GM19099 (cell line): ENCODE measurements around the gene NCAPD2.

ENCODE experiments used
- POLR2A ChIP-seq: IDR thresholded peaks from 3 replicates; pipeline ENCODE4 v1.6.1; 2011; ENCODE audit warnings: low read depth; ENCODE audit not compliant: insufficient read length; ENCODE audit errors: extremely low read depth

Gene NCAPD2

GRCh38 chr12:6493497-6494257 is at the start of gene NCAPD2:
Gene NCAPD2, plus strand, starts transcription at chr12:6494102. Its CDS starts 997 bp downstream, at chr12:6495099.
- TF ChIP-seq POLR2A, result peak; percentile 74

DNA sequence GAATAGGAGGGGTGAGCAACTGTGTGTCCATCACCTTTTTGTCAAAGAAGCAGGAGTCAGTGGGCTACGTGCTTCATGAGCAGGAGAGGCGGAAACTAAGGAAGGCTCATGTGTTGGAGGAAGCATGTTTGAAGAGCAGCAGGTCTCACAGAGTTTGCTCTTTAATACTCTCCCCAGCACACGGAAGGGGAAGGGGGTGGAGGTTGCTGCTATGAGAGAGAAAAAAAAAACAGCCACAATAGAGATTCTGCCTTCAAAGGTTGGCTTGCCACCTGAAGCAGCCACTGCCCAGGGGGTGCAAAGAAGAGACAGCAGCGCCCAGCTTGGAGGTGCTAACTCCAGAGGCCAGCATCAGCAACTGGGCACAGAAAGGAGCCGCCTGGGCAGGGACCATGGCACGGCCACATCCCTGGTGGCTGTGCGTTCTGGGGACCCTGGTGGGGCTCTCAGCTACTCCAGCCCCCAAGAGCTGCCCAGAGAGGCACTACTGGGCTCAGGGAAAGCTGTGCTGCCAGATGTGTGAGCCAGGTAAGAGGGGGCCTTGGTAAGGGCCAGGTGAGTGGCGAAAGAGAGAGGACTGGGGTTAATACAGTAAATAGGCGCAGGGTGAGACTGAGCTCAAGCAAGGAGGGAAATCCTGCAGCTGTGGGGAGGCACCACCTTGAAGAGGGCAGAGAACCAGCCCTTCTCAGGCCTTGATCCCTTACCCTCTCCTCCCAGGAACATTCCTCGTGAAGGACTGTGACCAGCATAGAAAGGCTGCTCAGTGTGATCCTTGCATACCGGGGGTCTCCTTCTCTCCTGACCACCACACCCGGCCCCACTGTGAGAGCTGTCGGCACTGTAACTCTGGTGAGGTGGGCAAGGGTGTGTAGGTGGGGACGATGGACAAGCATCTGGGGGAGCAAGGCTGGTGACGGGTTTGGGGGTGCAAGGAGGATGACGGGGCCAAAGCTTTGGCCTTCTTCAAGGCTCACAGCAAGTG is 48.9 kb upstream of the NCAPD2 start, which contains the start of gene CD27:
TSS of gene CD27 (plus strand) at position 252 of the 985 bp plus-strand sequence. CDS start at position 393, 141 bp downstream.
- TF ChIP-seq POLR2A, result no peak

DNA sequence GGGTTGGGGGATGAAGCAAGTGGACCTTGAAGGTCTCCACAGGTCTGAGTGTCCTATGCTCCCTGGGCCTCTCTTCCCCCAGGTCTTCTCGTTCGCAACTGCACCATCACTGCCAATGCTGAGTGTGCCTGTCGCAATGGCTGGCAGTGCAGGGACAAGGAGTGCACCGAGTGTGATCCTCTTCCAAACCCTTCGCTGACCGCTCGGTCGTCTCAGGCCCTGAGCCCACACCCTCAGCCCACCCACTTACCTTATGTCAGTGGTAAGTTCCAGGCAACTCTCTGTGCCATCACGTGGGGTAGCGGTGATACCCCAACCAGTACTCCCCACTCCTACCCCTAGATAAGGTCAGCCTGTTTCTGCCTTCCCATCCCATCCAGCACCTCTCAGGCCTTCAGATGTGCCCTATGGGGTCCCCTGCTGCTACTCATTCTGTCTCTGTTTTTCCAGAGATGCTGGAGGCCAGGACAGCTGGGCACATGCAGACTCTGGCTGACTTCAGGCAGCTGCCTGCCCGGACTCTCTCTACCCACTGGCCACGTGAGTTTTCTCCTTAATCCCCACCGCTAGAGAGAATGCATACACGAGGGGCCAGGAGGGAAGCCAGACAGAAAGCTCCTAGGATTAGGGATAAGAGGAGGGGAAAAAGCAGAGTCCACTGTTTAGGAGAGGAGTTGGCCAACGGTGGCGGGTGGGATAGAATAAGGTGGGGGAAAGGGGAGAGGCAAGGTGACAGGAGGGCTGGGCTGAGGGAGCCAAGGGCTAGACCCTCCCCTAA is 43.6 kb upstream of the NCAPD2 start:
- TF ChIP-seq POLR2A, result no peak

GRCh38 chr12:6450869-6451347 is 43.0 kb upstream of the NCAPD2 start:
- TF ChIP-seq POLR2A, result no peak

DNA sequence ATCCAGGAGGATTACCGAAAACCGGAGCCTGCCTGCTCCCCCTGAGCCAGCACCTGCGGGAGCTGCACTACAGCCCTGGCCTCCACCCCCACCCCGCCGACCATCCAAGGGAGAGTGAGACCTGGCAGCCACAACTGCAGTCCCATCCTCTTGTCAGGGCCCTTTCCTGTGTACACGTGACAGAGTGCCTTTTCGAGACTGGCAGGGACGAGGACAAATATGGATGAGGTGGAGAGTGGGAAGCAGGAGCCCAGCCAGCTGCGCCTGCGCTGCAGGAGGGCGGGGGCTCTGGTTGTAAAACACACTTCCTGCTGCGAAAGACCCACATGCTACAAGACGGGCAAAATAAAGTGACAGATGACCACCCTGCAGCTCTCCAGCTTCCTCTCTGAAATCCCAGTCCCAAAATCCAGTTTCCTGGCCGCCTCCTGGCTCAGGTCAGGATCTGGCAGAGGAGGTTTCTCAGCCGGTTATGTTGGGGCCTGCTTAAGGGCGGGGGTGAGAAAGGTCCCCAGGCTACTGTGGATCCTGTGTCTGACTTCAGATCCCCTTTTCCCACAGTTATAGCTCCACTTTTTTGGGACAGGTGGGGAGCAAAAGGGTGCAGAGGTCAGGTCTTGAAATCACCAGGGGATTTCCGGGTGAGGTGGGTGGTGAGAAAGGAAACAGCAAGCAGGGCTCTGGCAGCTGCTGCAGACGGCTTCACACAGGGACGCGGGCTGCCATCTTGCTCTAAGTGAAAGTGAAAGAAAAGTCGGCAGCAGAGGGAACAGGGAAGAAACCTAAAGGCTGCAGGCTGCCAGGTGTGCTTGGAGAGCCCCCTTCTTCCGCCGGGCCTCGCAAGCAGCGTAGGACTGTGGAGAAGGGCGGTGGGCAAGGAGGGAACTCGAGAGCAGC is 42.3 kb upstream of the NCAPD2 start, which contains the start of gene TAPBPL:
TSS of gene TAPBPL (plus strand) at position 695 of the 897 bp plus-strand sequence. CDS start 207 bp downstream, outside the sequence.
- TF ChIP-seq POLR2A, result peak; percentile 71

- no peak for TF ChIP-seq POLR2A
Measured at GRCh38 chr12:6452245-6452943, 41.5 kb upstream of the NCAPD2 start.

DNA sequence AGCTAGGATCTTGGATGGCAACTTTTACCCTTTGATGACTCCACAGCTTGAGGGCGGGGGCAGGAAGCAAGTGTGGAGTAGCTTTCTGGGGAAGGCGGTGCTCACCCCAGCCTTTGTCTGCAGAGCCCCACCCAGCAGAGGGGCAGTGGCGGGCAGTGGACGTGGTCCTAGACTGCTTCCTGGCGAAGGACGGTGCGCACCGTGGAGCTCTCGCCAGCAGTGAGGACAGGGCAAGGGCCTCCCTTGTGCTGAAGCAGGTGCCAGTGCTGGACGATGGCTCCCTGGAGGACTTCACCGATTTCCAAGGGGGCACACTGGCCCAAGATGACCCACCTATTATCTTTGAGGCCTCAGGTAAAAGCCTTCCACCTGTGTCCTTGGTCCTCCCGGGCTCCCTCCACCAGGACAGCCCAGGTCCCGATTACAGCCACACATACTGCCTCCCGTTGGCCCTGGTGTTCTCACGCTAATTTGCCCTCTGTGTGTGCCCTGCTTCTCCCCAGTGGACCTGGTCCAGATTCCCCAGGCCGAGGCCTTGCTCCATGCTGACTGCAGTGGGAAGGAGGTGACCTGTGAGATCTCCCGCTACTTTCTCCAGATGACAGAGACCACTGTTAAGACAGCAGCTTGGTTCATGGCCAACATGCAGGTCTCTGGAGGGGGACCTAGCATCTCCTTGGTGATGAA is 40.8 kb upstream of the NCAPD2 start:
- peak; percentile 36 for TF ChIP-seq POLR2A

DNA sequence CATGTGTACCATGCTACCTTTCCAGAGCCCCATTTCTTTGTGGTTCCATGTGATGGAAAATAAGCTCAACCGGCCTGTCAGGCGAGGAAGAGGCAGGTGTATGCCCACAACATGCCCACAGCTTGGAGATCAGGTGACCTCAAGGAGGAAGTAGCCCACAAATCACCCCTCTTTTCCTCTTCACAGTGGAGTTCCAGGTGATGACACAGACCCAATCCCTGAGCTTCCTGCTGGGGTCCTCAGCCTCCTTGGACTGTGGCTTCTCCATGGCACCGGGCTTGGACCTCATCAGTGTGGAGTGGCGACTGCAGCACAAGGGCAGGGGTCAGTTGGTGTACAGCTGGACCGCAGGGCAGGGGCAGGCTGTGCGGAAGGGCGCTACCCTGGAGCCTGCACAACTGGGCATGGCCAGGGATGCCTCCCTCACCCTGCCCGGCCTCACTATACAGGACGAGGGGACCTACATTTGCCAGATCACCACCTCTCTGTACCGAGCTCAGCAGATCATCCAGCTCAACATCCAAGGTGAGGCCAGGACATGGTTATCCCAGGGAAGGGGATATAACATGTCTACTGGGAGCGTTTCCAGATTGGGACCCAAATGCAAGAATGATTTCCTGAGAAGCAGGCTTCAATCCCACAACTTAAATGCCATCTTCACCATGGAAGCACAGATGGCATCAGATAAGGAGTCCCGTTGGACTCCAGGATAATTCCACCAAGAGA is 36.5 kb upstream of the NCAPD2 start:
- no peak for TF ChIP-seq POLR2A

DNA sequence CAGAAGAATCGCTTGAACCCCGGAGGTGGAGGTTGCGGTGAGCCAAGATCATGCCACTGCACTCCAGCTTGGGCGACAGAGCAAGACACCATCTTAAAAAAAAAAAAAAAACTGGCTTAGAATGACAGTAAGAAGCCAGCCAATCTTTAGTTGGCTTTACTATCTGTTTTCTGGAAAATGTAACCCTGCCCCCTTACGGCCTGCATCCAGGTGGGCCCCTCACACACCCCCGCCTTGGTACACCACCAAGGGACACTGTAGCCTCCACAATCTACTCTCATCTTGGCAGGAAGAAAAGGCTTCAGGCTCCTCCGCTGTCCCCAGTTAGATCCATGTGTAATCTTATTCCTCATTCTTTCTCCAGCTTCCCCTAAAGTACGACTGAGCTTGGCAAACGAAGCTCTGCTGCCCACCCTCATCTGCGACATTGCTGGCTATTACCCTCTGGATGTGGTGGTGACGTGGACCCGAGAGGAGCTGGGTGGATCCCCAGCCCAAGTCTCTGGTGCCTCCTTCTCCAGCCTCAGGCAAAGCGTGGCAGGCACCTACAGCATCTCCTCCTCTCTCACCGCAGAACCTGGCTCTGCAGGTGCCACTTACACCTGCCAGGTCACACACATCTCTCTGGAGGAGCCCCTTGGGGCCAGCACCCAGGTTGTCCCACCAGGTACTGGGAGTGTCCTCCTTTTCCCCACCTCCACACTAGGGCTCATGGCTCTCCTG is 35.5 kb upstream of the NCAPD2 start:
- peak; percentile 18 for TF ChIP-seq POLR2A

GRCh38 chr12:6459004-6459337 is 34.9 kb upstream of the NCAPD2 start:
- TF ChIP-seq POLR2A, result no peak

GRCh38 chr12:6460751-6461371 is 33.0 kb upstream of the NCAPD2 start:
- no peak for TF ChIP-seq POLR2A
